Mucosa of stomach (tissue), 1 donor: ENCODE results near the gene MYBPC2.

ENCODE experiments used
- H3K27me3 ChIP-seq: one replicate; pipeline ENCODE4 v1.7.0; 2013; ENCODE audit warnings: mild to moderate bottlenecking, low read length; ENCODE audit not compliant: control insufficient read depth, insufficient read depth
- H3K36me3 ChIP-seq: one replicate; pipeline ENCODE4 v1.7.0; 2013; ENCODE audit warnings: low read length; ENCODE audit not compliant: control insufficient read depth, insufficient read depth
- H3K4me1 ChIP-seq: one replicate; pipeline ENCODE4 v1.7.0; 2013; ENCODE audit warnings: mild to moderate bottlenecking, low read length; ENCODE audit not compliant: control insufficient read depth, insufficient read depth
- H3K4me3 ChIP-seq: one replicate; pipeline ENCODE4 v1.7.0; 2013; ENCODE audit warnings: low read length
- H3K9ac ChIP-seq: one replicate; pipeline ENCODE4 v1.7.0; 2013; ENCODE audit warnings: mild to moderate bottlenecking, low read length, moderate library complexity
- H3K9me3 ChIP-seq: one replicate; pipeline ENCODE4 v1.7.0; 2013; ENCODE audit warnings: mild to moderate bottlenecking, low read length, moderate library complexity; ENCODE audit not compliant: control insufficient read depth
- donor health status: Pancreatic carcinoma.

The MYBPC2 gene

GRCh38 chr19:50507376-50507775 lies 74.7 kb downstream of the MYBPC2 start:
- Histone ChIP-seq H3K9ac (no peak overlapping the region), H3K4me1 (peaks cover 8% of the 10 kb centered on the region)

GRCh38 chr19:50508843-50509190 lies 76.1 kb downstream of the MYBPC2 start:
- no peaks in the 10 kb centered on the region for H3K36me3 ChIP-seq
- H3K27me3 ChIP-seq = no peaks in the 10 kb centered on the region
- H3K4me3 ChIP-seq = no peak overlapping the region
- no peak overlapping the region for H3K9ac ChIP-seq
- H3K9me3 ChIP-seq = no peaks in the 10 kb centered on the region
- peaks cover 8% of the 10 kb centered on the region for H3K4me1 ChIP-seq

More at GRCh38 chr19:50507376-50507775, 74.7 kb downstream of the MYBPC2 start:
- Histone ChIP-seq H3K36me3 (no peaks in the 10 kb centered on the region), H3K4me3 (no peak overlapping the region), H3K27me3 (no peaks in the 10 kb centered on the region), H3K9me3 (no peaks in the 10 kb centered on the region)

- Histone ChIP-seq H3K27me3 (no peaks in the 10 kb centered on the region), H3K36me3 (no peaks in the 10 kb centered on the region), H3K9ac (peak overlapping the region; percentile 15), H3K4me1 (peaks cover 8% of the 10 kb centered on the region), H3K9me3 (no peaks in the 10 kb centered on the region), H3K4me3 (no peak overlapping the region)
Observed at GRCh38 chr19:50509366-50509765, 76.7 kb downstream of the MYBPC2 start.

- Histone ChIP-seq H3K36me3 (no peaks in the 10 kb centered on the region), H3K4me3 (peak overlapping the region; percentile 77), H3K4me1 (peaks cover 8% of the 10 kb centered on the region), H3K27me3 (no peaks in the 10 kb centered on the region), H3K9me3 (no peaks in the 10 kb centered on the region), H3K9ac (peak overlapping the region; percentile 68)
Observed at GRCh38 chr19:50510121-50510670, 77.5 kb downstream of the MYBPC2 start.

- H3K4me1 ChIP-seq = peaks cover 8% of the 10 kb centered on the region
- H3K36me3 ChIP-seq = no peaks in the 10 kb centered on the region
- peak overlapping the region; percentile 68 for H3K9ac ChIP-seq
- H3K4me3 ChIP-seq = peak overlapping the region; percentile 77
- H3K27me3 ChIP-seq = no peaks in the 10 kb centered on the region
- H3K9me3 ChIP-seq = no peaks in the 10 kb centered on the region
Observed at GRCh38 chr19:50510700-50511068, 78.0 kb downstream of the MYBPC2 start.

GRCh38 chr19:50511069-50511822 lies 78.6 kb downstream of the MYBPC2 start, which contains the start of gene JOSD2:
Gene JOSD2, minus strand, starts transcription at chr19:50511191. Its CDS starts 760 bp downstream, at chr19:50510431.
- Histone ChIP-seq H3K27me3 (no peaks in the 10 kb centered on the region), H3K9ac (peak within 1 kb of the TSS; percentile 68)

GRCh38 chr19:50512112-50512998 lies 79.7 kb downstream of the MYBPC2 start:
- Histone ChIP-seq H3K9ac (no peak overlapping the region), H3K36me3 (no peaks in the 10 kb centered on the region), H3K4me3 (no peak overlapping the region), H3K4me1 (peaks cover 8% of the 10 kb centered on the region), H3K27me3 (no peaks in the 10 kb centered on the region), H3K9me3 (no peaks in the 10 kb centered on the region)

More at GRCh38 chr19:50511069-50511822, 78.6 kb downstream of the MYBPC2 start, which contains the start of gene JOSD2:
- Histone ChIP-seq H3K4me1 (peaks cover 8% of the 10 kb centered on the region), H3K4me3 (peak within 1 kb of the TSS; percentile 77), H3K9me3 (no peaks in the 10 kb centered on the region), H3K36me3 (no peaks in the 10 kb centered on the region)

- no peaks in the 10 kb centered on the region for H3K9me3 ChIP-seq
- H3K4me3 ChIP-seq = no peak overlapping the region
- no peaks in the 10 kb centered on the region for H3K27me3 ChIP-seq
- no peaks in the 10 kb centered on the region for H3K36me3 ChIP-seq
- H3K4me1 ChIP-seq = peaks cover 8% of the 10 kb centered on the region
- no peak overlapping the region for H3K9ac ChIP-seq
Observed at GRCh38 chr19:50512999-50513745, 80.5 kb downstream of the MYBPC2 start.

- no peaks in the 10 kb centered on the region for H3K36me3 ChIP-seq
- no peaks in the 10 kb centered on the region for H3K9me3 ChIP-seq
- no peaks in the 10 kb centered on the region for H3K27me3 ChIP-seq
- H3K4me1 ChIP-seq = peaks cover 8% of the 10 kb centered on the region
- no peak within 1 kb of the TSS for H3K4me3 ChIP-seq
- H3K9ac ChIP-seq = no peak within 1 kb of the TSS
Observed at GRCh38 chr19:50513746-50514345, 81.2 kb downstream of the MYBPC2 start, which contains the start of gene ASPDH. Gene ASPDH, minus strand, starts transcription at chr19:50513913. Its CDS starts 90 bp downstream, at chr19:50513823.

- Histone ChIP-seq H3K4me3 (no peak overlapping the region), H3K9me3 (no peaks in the 10 kb centered on the region), H3K9ac (no peak overlapping the region), H3K4me1 (peaks cover 8% of the 10 kb centered on the region), H3K36me3 (no peaks in the 10 kb centered on the region), H3K27me3 (no peaks in the 10 kb centered on the region)
Observed at GRCh38 chr19:50514346-50515167, 81.9 kb downstream of the MYBPC2 start.
